DND-41 (cell line): ENCODE measurements around the gene ANKRD53.

Experiments
- ATAC-seq: fragments of 200-7000 bp; cut with Tn5 transposase; 3 replicates; pipeline ENCODE4 v1.9.1; 2021; ENCODE audit warnings: low read depth; ENCODE audit not compliant: insufficient read depth
- DNase-seq: peaks from one replicate; pipeline ENCODE4 v3.0.0-alpha.2; 2020
- H2AFZ ChIP-seq: 2 replicates; pipeline ENCODE4 v1.6.0; 2012; ENCODE audit warnings: low read depth, low read length
- H3K27ac ChIP-seq: 2 replicates; pipeline ENCODE4 v1.5.1; 2012; ENCODE audit warnings: low read length, inconsistent platforms
- H3K27me3 ChIP-seq: fragments of 200-600 bp; sonication (generic); 2 replicates; pipeline ENCODE4 v1.6.0; 2012; ENCODE audit warnings: low read length, mild to moderate bottlenecking, inconsistent platforms; ENCODE audit not compliant: insufficient read depth, poor library complexity
- H3K36me3 ChIP-seq: 2 replicates; pipeline ENCODE4 v1.5.1; 2012; ENCODE audit warnings: low read length, inconsistent platforms; ENCODE audit not compliant: insufficient read depth
- H3K4me1 ChIP-seq: 2 replicates; pipeline ENCODE4 v1.5.1; 2012; ENCODE audit warnings: mild to moderate bottlenecking, low read length; ENCODE audit not compliant: insufficient read depth
- H3K4me2 ChIP-seq: 2 replicates; pipeline ENCODE4 v1.6.0; 2012; ENCODE audit warnings: mild to moderate bottlenecking, moderate library complexity, low read length, inconsistent platforms; ENCODE audit not compliant: insufficient read depth
- H3K4me3 ChIP-seq, 2 experiments: fragments of 200-600 bp in 1 of 2; shearing (Covaris generic) in 1 of 2; 2 replicates each; pipeline ENCODE4 v1.5.1; 2012 to 2016; ENCODE audit warnings: inconsistent platforms in 2 of 2, low read length in 2 of 2, mild to moderate bottlenecking in 2 of 2, low read depth in 1 of 2, moderate library complexity in 1 of 2
- H3K79me2 ChIP-seq: 2 replicates; pipeline ENCODE4 v1.6.0; 2012; ENCODE audit warnings: low read length, inconsistent platforms; ENCODE audit not compliant: insufficient read depth
- H3K9ac ChIP-seq: 2 replicates; pipeline ENCODE4 v1.6.0; 2012; ENCODE audit warnings: low read depth, mild to moderate bottlenecking, inconsistent platforms, low read length, moderate library complexity
- H3K9me3 ChIP-seq: 2 replicates; pipeline ENCODE4 v1.5.1; 2012; ENCODE audit warnings: low read length, moderate library complexity, mild to moderate bottlenecking, inconsistent platforms; ENCODE audit not compliant: insufficient read depth, severe bottlenecking
- H4K20me1 ChIP-seq: 2 replicates; pipeline ENCODE4 v1.6.0; 2012; ENCODE audit warnings: low read length; ENCODE audit not compliant: insufficient read depth
- CTCF ChIP-seq: IDR thresholded peaks from 2 replicates; pipeline ENCODE4 v1.5.1; 2012; ENCODE audit warnings: borderline replicate concordance, low read length, moderate library complexity, mild to moderate bottlenecking; ENCODE audit not compliant: poor library complexity, severe bottlenecking; ENCODE audit errors: extremely low read depth
- EZH2 ChIP-seq: IDR thresholded peaks from 3 replicates; pipeline ENCODE4 v1.6.1; 2012; ENCODE audit warnings: borderline replicate concordance, low read depth, mild to moderate bottlenecking, moderate library complexity, low read length, inconsistent platforms; ENCODE audit not compliant: severe bottlenecking

The ANKRD53 gene, protein sequence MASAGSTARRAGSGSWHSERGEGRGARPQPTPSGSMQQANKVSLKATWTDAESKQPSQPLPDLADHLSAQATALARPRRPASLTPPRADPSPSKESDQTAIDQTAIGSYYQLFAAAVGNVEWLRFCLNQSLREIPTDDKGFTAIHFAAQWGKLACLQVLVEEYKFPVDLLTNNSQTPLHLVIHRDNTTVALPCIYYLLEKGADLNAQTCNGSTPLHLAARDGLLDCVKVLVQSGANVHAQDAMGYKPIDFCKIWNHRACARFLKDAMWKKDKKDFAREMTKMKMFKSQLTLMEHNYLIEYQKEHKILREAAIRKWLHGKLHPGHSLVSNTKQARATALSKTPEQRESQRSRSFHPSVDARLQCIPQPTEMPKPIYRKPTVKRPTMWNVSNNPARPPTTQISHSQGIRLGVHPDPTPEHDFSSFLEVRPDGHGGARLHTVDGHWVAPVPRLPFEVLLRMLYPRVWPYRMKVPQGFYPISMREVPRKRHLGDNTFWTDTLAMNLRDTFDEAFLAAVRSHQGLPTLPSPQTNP

GRCh38 chr2:70978341-70979179 lies at the start of gene ANKRD53:
Gene ANKRD53, plus strand, starts transcription at chr2:70978630. Its CDS starts 16 bp downstream, at chr2:70978646.
- no peak for ATAC-seq
- H2AFZ ChIP-seq, result no peak within 1 kb of the TSS

DNA sequence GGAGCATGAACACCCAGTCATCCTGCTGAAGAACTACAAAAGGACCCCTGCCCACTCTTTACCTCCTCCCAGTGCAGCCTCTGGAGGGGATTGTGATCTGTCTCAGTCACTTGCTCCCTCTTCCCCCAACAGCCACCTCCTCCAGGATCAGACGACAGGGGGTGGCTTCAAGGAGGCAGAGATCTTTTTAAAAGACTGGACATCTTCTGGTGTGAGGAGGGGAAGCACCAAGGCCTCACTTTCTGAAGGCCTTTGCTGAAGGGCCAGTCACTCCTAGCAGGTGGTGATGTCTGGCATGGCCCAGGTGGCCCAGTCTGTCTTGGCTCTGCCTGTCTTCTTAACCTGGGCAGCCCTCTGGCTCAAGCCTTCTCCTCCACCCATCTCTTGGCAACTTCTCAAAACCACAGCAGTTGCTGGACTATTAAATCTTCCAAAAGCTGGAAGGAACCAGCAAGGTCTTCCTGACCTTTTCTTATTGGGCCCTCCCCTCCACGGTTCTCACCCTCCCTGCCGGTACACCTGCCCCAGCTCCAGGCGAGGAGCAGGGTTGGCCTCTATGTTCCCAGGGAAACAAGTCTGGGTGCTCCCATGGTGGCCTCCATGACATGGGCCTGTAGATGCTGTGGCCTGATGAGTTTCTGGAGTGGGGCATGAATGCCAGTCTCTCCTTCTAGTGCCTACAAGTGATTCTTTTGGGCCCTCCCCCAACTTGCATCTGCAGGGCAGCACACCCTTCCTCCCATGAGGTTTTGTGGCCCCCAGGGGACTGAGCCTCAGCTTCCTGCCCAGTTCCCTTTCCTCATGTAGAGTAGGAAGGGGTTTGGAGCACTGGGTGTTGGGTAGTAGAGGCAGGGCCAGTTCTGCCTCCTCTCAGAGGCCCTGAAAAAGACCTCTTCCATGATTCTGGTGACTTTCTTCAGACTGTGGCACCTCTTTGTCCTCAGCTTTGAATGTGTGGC lies 47.8 kb upstream of the ANKRD53 start:
- DNase-seq, result no peak
- TF ChIP-seq EZH2 (no peak), CTCF (no peak)

More at GRCh38 chr2:70978341-70979179, at the start of gene ANKRD53:
- H3K4me3 ChIP-seq, result no peak within 1 kb of the TSS
- H3K4me1 ChIP-seq, result no peaks in the 10 kb centered on the region
- DNase-seq, result no peak
- no peaks in the 10 kb centered on the region for H3K36me3 ChIP-seq
- H4K20me1 ChIP-seq, result no peaks in the 10 kb centered on the region
- TF ChIP-seq EZH2 (no peak), CTCF (no peak)
- H3K79me2 ChIP-seq, result no peaks in the 10 kb centered on the region
- no peak within 1 kb of the TSS for H3K4me2 ChIP-seq
- no peaks in the 10 kb centered on the region for H3K9me3 ChIP-seq
- H3K27ac ChIP-seq, result no peak within 1 kb of the TSS
- H3K9ac ChIP-seq, result no peak within 1 kb of the TSS
- no peaks in the 10 kb centered on the region for H3K27me3 ChIP-seq

GRCh38 chr2:70931376-70932000 lies 46.9 kb upstream of the ANKRD53 start:
- Histone ChIP-seq H2AFZ (no peak overlapping the region), H3K36me3 (no peaks in the 10 kb centered on the region), H3K79me2 (no peaks in the 10 kb centered on the region), H3K27me3 (no peaks in the 10 kb centered on the region), H4K20me1 (0 out of 2 replicates have a peak, but pooled peaks cover 1% of the 10 kb centered on the region), H3K4me1 (no peaks in the 10 kb centered on the region), H3K27ac (no peak overlapping the region), H3K9ac (no peak overlapping the region), H3K4me3 (no peak overlapping the region), H3K9me3 (no peaks in the 10 kb centered on the region), H3K4me2 (no peak overlapping the region)
- DNase-seq (no peak), ATAC-seq (no peak)
- TF ChIP-seq CTCF (no peak), EZH2 (no peak)

More for the DNA sequence above, 47.8 kb upstream of the ANKRD53 start:
- no peaks in the 10 kb centered on the region for H3K4me1 ChIP-seq
- no peaks in the 10 kb centered on the region for H3K27me3 ChIP-seq
- no peaks in the 10 kb centered on the region for H3K79me2 ChIP-seq
- H3K4me2 ChIP-seq, result no peak overlapping the region
- H3K9ac ChIP-seq, result no peak overlapping the region
- H4K20me1 ChIP-seq, result no peaks in the 10 kb centered on the region
- H3K4me3 ChIP-seq, result no peak overlapping the region
- no peaks in the 10 kb centered on the region for H3K36me3 ChIP-seq
- no peak overlapping the region for H3K27ac ChIP-seq
- no peaks in the 10 kb centered on the region for H3K9me3 ChIP-seq
- ATAC-seq, result 0 out of 3 replicates have a peak, but pooled peaks have one; percentile 39
- H2AFZ ChIP-seq, result no peak overlapping the region
